ENCODE measurements around the gene DNAJB13.

The DNAJB13 gene

DNA sequence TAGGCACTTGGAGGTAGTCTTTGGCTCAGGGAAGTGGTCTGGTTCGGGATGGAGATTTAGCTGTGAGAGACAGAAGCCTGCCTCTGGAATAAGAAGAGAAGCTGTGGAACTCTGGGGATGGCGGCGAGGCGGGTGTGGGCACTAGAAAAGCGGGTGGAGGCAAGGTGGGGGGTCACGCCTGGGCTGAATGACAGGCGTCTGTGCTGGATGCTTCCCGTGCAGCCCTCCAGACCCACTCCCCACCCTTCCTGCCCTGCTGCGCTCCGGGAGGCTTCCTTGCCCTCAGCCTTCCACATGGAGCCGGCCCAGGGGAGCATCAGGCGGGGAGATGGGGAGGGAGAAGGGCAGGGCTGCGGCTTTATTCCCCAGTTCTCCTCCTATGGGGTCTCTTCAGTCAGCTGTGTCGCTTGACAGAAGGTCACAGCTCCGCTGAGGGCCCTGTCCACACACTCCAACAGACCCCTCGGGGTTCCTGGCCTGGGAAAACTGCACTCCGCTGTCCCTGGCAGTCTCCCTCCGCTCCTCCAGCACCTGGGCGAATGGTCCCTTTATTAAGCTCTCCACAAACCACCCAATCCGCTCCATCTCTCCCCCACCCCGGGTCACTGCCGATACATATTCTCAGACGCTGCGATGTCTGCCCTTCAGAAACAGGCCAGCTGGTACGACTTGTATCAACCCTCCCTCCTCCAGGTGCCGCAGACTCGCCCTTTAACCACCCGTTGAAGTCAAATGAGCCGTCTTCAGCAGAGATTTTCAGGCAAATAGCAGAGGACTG lies 6.2 kb downstream of the DNAJB13 start:
- DNase-seq: no peak

DNA sequence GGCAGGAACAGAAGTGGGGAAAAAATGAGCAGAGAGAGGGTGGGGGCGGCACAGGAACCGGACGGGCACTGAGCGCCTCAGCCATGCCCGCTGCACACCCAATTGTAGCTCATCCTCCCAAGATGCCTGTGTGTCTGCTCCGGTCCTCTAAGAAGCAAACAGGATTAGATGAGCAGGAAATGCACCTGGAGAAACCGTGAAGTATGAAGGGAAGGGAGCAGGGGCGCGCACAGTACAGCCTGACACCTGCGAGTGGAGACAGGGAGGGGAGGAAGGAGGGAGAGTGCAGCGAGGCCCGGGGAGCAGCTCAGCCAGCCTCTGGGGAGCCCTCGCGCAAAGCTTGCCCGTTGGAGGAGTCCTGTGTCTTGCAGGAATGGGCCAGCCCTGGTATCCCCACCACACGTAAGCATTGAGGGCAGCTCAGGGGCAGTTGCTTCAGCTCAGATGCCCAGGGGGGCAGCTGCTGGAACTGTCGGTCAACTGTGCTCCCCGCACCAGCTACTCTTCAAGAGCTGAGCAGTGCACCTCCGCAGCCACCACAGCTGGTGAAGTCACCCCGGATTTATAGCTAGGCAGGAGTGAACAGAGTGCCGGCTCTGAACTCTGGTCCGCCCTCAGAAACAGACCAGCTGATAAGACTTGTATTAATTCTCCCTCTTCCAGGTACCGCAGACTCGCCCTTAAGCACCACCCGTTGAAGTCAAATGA lies 7.0 kb downstream of the DNAJB13 start:
- no peak for DNase-seq

DNA sequence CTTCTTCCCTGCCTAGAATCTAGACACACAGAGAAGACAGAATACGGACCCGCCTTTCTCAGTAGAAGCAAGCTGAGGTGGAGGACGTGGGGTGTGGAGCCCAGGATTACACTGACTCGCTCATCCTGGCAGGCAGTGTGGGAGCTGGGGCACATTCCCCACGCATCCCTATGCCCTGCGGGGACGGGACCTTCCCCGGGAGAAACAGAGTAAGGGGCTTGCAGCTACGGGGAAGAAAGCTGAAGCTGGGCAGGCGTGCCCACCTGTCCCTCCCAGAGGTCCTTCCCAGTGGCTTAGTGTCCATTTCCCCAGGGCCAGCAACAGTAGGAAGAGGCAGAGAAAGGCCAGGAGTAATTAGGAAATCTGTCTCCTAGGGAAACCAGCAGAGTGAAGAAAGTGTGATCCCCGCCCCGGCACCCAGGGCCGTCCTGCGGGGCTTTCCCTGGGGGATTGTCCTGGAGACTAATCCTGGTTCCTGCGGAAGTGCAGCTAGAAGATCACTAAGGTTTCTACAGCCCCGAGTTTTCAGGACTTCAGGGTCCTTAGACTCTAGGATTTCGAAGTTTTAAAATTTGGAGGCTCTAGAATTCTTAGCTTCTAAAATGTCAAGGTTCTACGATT lies 7.8 kb downstream of the DNAJB13 start:
- no peak for DNase-seq

DNA sequence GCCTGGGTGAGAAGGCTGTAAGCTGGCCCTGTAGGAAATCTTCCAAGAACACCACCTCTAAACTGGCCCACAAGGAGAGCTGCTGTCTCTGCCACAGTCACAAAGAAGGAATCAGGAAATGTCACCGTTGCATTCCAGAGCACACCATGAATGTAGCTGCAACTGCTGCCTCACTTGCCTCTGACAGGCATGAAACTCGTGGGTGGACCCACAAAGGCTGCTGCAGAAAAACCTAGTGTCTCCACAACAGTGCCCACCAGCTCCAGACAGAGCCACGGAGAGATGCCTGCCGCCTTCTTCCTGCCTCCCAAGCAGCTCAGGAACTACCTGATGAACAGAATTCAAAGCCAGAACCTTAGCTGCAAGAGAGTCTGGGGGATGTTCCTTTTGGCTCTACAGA lies 10.5 kb downstream of the DNAJB13 start:
- no peak for DNase-seq

DNA sequence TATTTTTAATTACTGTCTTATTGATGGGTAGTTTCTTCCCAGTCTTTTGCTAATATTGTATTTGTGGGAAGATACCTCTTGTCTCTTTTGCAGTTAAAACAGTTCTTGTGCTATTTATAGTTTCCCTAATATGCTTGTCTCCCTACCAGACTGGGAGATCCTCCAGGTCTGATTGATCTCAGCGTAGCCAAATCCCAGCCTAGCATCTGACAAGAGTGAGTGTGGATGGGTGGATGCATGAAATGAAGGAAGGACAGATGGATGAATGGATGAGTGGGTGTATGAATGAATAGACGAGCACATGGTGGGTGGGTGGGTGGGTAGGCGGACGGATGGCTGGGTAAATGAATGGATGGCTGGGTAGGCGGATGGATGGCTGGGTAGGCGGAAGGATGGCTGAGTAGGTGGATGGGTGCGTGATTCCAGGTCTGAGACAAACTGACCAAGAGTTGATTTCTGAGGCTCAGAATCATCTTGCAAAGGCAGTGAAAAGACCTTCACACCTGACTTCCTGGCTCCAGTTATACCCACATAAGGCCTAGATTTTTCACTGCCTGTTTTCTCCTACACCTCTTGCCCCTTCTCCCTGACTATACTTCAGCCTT lies 11.4 kb downstream of the DNAJB13 start:
- DNase-seq: no peak

DNA sequence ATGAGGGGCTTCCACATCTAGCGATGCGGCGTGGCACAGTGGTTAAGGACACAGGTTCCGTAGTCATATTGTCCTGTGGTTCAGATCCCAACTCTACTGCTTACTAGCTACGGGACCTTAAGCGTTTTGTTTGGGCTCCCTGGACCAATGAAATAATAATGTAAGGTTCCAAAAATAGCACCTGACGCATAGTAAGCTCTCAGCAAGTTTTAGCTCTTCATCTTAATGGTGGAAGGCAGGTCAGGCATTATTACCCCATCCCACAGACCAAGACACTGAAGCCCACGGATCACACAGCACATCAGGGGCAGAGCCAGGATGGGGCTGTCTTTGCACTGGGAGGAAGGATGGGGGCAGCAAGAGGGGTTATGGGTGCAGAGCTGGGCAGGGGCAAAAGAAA lies 13.0 kb downstream of the DNAJB13 start:
- no peak for DNase-seq

DNA sequence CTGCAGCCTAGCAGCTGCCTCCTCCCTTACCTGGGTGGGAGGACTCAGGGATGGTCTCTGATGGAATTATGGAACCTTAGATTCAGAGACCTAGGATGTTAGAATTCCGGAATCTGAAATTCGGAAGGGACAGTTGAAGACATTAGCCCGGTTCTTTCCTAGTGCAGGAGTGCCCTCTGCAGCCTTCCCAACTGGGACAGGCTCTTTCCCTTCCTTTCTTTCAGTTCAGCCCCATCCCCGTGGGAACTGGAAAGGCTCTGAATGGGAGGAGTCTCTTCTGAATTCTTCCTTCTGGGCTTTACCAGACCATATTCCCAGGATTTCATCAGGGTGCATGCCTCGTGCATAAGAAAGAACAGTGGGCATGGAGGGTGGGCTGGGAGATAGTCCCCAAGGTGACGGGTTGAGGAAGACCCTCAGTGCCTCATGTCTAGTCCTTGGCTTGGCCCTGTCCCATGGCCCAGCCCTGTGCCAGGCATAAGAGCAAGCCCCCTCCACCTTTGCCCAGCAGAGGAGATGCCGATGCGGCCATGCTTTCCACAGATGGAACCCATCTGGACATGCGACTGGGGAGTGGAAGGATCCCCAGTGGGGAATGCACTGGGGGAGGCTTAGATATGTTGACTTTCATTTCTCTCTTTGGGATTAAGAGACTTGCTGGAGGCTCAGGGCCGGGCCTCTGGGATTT lies 14.4 kb downstream of the DNAJB13 start:
- DNase-seq: no peak

DNA sequence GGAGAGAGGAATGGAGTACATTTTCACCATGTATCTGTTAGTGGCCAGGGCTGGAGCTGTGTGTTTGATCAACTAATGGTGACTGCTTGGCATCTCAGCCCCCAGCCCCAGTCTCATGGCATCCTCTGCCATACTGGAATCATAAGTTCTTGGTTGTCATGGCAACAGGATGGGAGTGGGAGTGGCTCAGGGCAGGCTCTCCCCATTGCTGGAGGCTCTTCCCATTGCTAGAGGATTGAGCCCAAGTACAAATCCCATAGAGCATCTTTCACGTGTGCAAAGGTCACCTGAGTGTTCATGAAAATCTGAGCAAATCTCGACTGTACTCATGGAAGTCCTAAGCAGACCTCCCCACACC lies 14.9 kb downstream of the DNAJB13 start:
- DNase-seq: no peak

DNA sequence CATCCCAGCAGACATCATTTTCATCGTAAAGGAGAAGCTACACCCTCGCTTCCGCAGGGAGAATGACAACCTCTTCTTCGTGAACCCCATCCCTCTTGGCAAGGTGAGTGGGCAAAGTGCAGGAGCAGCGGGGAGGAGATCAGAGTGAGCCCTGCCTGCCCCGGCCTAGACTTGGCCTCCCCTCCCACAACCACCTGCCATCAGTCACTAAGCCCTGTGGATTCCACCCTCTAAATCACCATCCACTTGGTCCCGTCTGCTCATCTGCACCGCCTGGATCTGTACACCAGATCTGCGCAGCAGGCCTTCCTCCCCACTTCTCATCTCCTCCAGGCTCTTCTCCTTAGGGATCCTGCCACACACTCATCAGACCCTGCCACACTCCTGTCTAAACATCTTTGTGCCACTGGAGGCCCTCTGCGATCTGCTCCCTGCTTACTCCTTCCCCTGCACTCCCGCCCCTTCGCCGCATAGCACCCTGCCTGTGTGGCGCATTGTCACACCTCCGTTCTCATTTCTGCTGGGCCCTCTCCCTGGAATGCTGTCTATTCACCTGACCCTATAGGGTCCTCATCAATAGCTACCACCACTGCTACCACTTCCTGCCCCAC lies 17.6 kb downstream of the DNAJB13 start:
- DNase-seq: no peak

DNA sequence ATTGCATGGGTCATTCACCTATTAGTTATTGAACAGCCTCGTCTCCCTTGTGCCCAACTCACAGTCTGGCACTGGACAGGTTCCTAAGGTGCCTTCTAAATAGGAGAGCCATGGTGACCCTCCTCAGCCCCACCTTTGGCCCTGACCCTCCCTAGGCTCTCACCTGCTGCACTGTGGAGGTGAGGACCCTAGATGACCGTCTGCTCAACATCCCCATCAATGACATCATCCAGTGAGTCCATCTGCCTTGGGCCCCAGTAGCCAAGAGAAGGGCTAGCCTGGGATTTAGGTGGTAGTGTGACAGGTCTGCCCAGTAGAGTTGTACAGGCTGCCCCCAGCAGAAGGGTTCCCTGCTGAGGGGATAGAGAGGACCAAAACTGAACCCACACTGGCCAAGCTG lies 18.3 kb downstream of the DNAJB13 start:
- no peak for DNase-seq

DNA sequence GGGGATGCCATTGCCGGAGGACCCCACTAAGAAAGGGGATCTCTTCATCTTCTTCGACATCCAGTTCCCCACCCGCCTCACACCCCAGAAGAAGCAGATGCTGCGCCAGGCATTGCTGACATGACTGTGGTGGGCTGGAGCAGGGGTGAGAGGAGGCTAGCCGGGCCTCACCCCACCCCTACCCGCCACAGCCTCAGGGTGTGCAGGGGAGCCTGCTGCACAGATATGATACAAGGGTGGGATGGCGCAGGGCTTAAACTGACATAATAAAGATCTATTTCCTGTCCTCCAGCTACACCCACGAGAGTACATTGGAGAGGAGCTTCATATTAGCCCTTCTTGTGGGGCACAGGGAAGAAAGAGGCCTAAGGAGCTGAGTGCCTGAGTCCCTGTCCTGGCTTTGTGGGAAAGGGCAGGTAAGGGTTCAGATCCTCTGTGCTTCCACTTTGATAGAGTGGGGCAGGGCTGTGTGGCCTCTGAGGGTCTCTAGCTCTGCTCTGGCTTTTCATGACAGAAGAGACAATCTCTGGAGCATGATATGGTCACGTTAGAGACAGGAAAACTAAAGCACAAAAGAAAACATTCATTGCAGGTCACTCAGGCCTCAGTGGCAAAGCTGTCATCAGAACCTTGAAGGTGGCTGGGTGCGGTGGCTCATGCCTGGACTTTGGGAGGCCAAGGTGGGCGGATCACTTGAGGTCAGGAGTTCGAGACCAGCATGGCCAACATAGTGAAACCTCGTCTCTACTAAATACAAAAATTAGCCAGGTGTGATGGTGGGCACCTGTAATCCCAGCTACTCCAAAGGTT lies 19.4 kb downstream of the DNAJB13 start:
- no peak for DNase-seq

DNA sequence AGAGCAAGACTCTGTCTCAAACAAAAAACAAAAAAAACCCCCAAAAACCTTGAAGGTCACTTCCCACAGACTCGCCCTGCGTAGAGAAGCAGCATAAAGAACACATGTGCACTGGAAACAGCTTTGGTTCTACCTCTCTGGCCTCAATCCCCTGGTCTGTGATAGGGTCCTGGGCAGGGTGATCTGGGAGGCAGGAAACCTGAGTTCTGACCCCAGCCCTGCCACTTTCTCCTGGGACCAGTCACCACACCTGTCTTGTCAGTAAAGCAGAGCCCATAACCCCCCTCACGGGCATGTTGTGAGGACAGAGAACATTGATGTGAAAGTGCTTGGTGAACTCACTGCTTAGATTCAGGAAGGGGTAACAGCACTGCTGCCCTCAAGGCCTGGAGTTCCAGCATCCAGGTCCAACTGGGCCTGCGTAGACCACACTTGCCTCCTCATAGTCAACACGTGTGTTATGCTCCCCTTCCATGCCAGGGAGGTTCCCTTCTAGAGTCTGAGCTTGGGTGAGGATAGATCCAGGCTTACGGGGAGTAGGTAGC lies 20.4 kb downstream of the DNAJB13 start:
- no peak for DNase-seq

DNA sequence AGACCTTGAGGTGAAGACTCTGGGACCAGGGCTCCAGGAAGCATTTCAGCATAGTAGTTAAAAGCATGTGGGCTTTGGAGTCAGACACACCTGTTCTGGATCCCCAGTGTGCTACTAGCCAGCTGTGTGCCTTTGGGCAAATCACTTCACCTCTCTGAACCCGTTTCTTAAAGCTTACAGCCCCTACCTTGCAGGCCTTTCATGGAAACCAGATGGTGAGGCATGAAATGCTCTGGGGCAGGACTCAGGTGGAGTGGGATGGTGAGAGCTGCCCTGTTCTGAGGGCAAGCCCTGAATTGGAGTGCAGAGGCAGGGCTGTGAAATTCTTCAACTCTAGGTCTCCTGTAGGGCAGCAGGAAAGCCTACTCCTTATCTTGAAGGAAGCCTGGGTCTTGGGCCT lies 21.4 kb downstream of the DNAJB13 start:
- no peak for DNase-seq

DNA sequence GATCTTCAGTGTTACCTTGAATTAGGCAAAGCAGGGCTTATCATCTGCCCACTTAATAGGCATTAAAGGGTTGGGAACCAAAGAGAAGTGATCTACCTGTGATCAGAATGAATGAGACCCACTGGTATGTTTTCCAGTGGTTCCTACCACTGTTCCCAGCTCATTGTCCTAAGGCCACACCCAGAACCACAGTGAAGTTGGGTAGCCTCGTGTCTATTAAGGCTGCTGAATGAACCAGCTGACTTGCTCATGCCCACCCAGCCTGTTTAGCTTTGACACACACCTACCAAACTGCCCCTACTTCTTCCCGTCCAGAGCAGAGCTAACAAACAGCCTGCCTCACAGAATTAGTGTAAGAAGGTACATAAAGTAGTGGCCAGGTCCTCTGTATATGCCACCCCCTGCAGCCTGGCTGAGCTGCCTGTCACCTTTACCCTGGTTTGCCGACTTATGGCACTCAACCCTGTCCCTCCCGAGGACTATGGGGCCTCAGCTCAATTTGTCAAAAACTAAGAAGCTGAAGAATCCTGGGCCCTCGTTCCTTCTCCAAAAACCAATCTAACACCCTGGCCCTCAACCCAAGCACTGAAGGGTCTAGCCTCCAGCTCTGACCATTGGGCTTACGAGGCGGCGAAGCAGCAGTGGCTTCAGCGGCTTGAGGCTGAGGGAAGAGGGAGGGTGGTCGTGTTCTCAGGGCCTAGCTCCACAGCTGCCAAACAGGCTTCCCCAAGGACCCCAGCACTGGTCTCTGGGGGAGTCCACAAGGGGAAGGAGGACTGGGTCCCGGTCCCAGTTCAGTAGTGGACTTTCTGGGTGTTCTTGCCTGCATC lies 22.0 kb downstream of the DNAJB13 start:
- no peak for DNase-seq

DNA sequence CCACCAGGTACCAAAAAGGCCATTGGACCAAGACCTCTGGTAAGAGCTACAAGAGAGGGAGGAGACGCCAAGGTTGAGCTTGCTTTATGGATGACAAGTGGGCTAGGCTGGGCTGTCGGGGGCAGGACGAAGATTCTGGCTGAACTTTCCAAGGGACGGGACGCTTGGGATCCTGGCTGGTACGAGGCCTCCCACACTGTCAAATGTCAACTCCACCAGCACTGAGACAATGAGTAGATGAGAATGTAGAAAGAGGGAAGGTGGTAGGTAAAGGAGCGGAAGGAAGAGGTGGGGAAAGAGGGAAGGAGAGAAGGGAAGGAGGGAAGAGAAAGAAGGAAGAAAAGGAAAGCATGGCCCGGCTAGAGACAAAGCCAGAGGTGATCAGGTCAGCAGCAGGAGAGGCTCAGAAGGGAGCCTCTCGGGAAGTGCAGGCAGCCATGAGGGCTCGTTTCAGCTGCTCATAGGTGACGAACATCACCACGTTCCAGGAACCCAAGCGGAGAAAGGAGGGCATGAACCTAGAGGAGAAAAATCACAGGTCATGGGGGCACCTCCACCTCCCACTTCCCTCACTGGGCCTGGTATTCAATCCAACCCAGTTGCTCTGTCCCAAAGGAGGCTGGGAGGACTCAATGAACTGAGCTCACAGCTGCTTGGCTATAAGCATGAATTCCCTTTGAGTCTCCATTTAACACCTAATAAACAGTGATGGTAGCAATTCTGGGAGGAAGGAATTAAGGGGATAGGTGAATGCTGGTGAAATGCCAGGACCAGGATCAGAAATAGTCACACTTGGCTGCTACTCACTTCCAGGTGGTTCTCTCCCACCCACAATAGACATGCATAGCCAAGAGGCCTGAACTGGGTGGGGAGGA lies 24.0 kb downstream of the DNAJB13 start:
- DNase-seq: no peak

DNA sequence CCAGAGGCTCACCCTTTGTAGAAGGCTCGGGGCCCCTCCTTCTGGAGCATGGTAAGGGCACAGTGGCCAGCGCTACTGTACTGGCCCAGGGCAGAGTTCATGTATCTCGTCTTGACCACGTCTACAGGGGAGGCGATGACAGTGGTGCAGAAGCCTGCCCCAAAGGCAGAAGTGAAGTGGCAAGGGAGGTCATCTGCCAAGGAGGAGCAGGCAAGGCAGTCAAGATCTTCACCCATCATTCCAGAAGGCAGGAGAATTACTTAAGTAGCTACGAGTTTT lies 24.6 kb downstream of the DNAJB13 start:
- DNase-seq: no peak

DNA sequence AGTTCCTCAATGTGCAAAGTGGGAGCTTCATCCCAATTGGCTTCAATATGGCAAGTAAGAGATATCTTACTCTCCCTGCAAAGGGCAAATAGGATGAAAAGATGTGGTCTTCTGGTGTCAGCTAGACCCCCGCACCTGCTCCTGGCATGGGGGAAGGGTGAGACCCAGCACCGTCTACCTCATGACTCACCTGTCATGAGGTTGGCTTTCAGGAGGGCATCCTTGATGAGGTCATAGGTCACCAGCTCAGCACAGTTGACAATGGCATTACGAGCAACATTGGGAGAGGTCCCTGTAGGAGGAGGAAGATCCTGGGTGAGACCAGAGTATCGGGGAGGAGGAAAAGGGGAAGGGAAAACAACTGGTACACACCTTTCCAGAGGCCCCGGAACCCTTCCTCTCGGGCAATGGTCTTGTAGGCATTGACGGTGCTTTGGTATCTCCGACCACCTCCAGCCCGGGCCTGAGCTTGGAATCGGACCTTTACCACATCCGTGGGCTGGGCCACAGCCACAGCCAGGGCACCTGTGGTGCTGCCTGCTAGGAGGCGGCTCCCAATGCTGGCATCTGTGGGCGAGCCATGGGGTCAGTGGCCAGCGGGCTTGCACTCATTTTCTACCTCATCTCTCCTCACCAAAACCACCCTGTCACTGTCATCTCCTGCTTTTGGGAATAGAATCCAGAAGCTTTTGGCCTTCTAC lies 25.8 kb downstream of the DNAJB13 start:
- no peak for DNase-seq

DNA sequence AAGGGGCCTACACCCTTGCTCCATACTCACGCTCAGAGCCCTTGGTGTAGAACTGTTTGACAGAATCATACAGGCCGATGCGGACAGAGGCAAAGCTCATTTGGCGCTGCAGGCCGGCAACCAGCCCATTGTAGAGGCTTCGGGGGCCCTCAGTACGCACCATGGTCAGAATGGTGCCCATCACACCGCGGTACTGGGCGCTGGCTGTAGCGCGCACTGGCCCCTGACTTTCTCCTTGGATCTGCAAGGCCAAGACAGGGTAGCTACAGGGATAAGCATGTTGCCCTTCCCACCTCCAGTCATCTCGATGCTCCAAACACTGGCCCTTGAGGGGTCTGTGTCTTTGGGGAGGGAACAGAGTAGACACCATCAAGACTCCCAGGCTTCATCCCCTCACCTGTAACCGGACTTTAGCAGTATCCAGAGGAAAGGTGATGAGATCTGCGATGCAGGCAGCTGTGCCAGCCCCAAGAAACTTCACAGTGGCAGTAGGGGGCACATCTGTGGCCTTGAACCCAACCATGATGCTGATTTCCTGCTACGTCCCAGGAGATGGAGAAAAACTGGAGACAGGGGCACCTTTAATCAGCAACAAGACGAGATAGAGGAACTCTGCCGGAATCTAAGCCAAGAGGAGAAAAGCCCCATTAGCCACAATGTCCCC lies 27.2 kb downstream of the DNAJB13 start:
- DNase-seq: no peak

All from activated CD4-positive, alpha-beta T cell treated with anti-CD3 and anti-CD28 coated beads for 1 hour (primary cell).